Measurements from ENCODE around the gene SEPTIN11.

SEPTIN11 gene

GRCh38 chr4:76980261-76980660 is 30.7 kb downstream of the SEPTIN11 start:
- DNase-seq (ENCODE audit: low spot score), result no peak

GRCh38 chr4:76981644-76982043 is 32.1 kb downstream of the SEPTIN11 start:
- DNase-seq (ENCODE audit: low spot score), result no peak

DNA sequence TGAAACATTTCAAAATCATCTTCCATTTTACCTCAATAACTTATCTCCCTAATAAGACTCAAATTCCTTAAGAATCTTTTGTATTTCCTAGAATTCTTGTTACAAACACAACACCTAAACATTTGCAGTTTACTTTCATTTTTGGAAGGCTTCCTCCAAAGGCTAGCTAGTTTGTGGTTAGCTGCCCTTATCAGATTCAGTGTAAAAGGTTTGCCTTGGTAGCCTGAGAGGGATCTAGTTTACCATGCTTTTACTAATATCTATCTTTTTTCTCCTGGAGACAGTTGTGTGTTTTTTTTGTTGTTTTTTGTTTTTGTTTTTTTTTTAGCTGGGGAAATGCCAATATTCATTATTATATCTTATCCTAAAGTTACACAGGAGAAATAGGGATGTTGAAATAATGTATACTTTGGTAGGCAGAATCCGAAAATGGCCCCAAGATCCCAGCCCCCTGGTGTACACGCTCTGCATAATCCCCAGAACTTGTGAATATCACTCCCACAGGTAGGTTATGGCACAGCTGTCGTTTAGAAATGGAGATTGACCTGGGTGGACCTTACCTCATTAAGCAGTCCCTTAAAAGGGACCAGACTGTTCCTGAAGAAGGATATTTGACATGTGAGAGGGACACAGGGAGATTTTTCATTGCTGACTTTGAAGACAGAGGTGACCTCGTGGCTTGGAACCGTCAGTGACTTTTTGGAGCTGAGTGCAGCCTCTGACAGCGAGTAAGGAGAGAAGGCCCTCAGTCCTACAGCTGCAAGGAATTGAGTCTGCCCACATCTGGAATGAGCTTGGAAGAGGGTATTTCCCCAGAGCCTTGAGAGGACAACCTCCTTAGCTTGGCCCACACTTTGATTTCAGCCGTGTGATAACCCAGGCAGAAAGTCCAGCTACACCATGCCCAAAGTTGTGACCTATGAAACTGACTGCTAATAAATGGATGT is 33.4 kb downstream of the SEPTIN11 start:
- DNase-seq (ENCODE audit: low spot score), result no peak

DNA sequence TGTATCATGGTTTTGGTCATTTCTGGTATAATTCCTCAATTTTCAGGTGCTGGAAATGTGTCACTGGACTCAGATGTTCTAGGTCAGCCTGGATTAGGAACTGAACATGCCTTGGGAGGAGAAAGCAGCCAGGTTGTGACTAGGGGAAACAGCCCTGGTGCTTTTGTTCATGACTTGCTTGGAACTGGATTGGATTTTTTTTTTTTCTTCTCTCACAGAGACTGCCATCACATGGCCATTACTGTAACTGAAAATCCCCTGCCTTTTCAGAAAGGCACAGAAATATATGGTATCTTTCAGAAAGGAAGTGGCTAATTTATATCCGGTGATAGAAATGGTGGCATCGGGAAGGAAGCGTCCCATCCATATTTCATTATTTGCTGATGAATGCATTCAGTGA is 34.6 kb downstream of the SEPTIN11 start:
- no peak for DNase-seq (ENCODE audit: low spot score)

GRCh38 chr4:76984788-76985211 is 35.2 kb downstream of the SEPTIN11 start:
- DNase-seq (ENCODE audit: low spot score), result no peak

GRCh38 chr4:76987153-76987591 is 37.6 kb downstream of the SEPTIN11 start:
- no peak for DNase-seq (ENCODE audit: low spot score)

DNA sequence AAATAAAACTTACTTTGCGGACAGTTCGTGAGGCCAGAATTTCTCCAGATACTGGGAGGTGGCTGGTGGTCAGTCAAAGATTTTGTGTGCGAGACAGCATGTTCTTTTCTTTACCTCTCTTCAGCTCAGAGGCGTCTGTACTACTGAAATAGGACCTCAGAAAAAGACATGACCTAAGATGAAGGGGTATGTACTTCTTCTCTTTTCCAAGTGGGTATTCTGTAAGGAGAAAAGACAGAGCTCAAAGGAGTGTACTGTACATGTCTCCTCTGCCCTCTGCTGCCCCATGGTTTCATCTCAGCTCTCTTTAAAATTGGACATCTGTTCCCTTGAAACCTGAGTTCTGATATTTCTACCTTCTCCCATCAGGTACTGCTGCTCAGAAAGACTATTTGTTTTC is 38.1 kb downstream of the SEPTIN11 start:
- DNase-seq (ENCODE audit: low spot score), result no peak

GRCh38 chr4:76989391-76990061 is 40.0 kb downstream of the SEPTIN11 start:
- DNase-seq (ENCODE audit: low spot score), result no peak

- DNase-seq (ENCODE audit: low spot score), result no peak
These were observed 40.9 kb downstream of the SEPTIN11 start for GRCh38 chr4:76990288-76991080.

DNA sequence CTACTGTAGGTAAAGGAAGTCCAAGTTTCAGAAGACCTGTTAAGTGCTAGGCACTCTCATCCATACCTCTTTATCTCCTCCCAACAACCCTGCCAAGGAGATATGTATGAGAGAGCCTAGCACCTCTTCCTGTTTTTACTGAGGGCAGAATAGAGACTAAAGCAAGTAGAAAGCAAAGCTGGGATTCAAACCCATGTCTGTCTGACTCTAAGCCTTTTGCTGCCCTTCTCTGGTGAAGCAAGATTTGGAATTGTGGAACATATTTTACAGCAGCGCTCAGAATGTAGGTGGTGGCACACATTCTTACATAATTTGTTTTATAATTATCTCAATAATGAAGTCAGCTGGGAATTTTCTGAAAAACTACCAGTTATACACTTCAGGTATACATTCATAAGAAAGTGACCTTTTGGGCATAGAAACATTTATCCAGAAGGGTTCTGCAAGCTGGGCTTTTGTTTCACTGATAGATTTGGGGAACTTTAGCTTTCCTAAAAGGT is 41.7 kb downstream of the SEPTIN11 start:
- no peak for DNase-seq (ENCODE audit: low spot score)

DNA sequence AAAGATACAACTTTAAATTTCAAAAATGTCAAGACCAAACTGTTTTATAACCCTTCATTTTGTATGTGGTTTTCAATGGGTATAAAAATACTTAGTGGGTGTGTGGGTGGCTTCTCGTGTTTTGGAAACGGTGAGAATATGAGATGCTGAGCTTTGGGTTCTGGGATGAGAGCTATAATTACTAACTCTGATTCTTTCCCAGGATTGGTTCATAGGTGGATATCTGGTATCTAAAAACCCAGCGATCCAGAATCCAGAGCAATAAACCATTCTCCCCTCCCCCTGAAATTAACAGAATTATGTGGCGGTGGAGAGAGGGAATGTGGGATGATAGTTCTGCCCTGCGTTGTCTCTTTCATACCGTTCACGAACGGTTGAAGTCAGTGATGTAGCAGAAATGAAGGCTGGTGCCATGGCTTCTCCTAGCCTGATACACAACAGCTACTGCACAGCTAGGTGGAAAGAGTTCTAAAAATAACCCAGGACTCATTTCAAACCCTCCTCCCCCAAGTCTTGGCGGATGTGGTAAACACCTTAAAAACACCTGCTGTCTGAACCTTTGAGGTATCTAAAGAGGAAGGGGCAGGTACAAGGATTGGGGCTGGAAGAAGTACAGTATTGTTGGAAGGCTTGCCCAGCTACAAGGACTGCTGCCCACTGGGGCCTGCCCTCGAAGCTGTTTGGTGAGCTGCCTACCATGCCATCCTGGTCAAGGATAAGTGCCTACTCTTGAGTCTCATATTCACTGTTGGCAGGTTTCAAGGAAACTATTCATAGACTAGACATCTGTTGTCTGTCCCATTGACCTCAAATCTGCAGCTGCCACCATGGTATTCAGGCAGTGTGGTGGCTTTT is 44.5 kb downstream of the SEPTIN11 start:
- no peak for DNase-seq (ENCODE audit: low spot score)

DNA sequence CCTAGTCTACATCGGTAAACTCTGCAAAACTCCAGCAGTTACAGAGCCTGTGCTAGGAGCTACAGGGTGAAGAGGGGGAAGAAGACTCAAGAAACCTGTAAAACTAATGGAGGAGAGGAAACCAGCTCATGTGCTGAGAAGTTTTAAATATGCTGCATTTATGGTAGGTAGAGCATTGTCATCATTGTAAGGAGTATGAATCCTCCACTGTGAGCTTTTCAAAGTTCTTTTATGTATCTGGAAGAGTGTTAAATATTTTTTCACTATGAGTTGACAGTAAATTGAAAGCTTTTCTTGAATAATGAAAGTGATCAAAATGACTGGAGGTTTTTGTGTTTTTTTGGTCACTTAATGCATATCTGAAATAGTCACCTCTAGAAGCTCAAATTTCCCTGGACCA is 46.2 kb downstream of the SEPTIN11 start:
- DNase-seq (ENCODE audit: low spot score), result no peak

DNA sequence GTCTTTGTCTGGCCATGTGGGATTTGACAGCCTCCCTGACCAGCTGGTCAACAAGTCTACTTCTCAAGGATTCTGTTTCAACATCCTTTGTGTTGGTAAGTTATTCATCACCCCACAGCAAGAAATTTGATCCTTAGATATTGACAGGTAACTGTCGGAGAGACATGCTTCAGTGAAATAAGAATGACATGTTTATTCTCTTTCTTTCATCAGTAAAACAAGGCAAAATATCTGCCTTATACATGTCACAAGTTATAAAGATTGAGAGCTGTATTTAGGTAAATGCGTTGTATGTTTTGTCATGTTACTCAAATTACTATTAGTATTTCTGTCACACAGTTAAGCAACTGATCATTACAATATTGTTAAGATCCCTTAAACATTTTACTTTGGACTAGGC is 46.9 kb downstream of the SEPTIN11 start:
- DNase-seq (ENCODE audit: low spot score), result no peak

DNA sequence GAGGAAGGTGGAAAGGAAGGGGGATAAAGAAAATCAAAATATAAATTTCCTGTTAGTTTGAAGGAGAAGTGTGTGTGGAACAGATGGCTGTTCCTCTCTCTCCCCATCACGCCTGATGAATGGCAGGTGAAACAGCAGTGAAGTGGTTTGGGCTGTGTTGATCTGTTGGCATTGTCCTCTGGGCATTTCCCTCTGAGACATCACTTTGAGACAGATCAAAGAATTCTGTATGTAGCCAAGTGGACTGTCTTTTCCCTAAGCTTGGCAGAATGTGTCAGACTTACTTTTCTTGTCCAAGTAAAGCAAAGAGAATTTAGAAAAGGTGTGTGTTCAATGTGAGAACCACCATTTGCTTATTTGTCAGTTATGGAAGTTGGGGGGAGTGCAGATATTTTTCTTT is 47.5 kb downstream of the SEPTIN11 start:
- DNase-seq (ENCODE audit: low spot score), result no peak

DNA sequence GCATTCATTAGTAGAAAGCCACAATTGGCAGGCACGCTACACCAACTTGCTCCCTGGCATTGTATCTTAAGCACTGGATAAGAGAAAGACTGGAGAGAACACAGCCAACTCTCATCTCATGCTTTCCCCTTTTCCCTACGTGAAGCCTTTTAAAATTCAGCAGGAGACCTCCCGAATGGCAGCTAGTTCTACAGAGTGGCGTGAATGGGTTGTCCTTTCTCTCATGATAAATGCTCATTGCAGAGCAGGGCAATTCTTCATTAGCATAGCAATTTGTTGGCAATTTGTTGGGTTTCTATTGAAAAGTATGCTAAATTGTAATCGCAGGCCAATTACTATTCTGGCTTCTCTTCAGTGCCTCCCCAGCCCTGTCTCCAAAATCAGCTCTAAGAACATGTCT is 48.0 kb downstream of the SEPTIN11 start:
- DNase-seq (ENCODE audit: low spot score), result no peak

- DNase-seq (ENCODE audit: low spot score), result no peak
These were observed 48.8 kb downstream of the SEPTIN11 start for GRCh38 chr4:76998251-76998901.

Measured in LoVo (cell line).